HG02588 (cell line): ENCODE measurements around the gene EIF1AD.
"Not testable (repeated sequence)": the region's sequence is repeated elsewhere in the genome, so short reads cannot be mapped to it uniquely, and the experiment has no call there.

Source experiments
- ATAC-seq: cut with Tn5 transposase; IDR thresholded peaks from one replicate; pipeline ENCODE4 v1.9.1; 2021; ENCODE audit warnings: mild to moderate bottlenecking, moderate library complexity; ENCODE audit not compliant: unreplicated experiment

Gene EIF1AD

GRCh38 chr11:66022401-66023185 is 20.6 kb upstream of the EIF1AD start:
- no peak for ATAC-seq

GRCh38 chr11:66020618-66021357 is 18.8 kb upstream of the EIF1AD start:
- ATAC-seq, result no peak

- ATAC-seq, result no peak
Measured at GRCh38 chr11:66020212-66020611, 18.3 kb upstream of the EIF1AD start.

GRCh38 chr11:66017321-66017720 is 15.4 kb upstream of the EIF1AD start:
- no peak for ATAC-seq

- ATAC-seq, result no peak
Measured at GRCh38 chr11:66016793-66017177, 14.8 kb upstream of the EIF1AD start.

GRCh38 chr11:66015936-66016792 is 14.2 kb upstream of the EIF1AD start:
- ATAC-seq, result no peak

- no peak for ATAC-seq
Measured at GRCh38 chr11:66015454-66015881, 13.5 kb upstream of the EIF1AD start.

- no peak for ATAC-seq
Measured at GRCh38 chr11:66014804-66015453, 13.0 kb upstream of the EIF1AD start.

GRCh38 chr11:66013762-66014100 is 11.8 kb upstream of the EIF1AD start:
- ATAC-seq, result no peak

- no peak for ATAC-seq
Measured at GRCh38 chr11:66012946-66013761, 11.2 kb upstream of the EIF1AD start.

GRCh38 chr11:66012371-66012945 is 10.5 kb upstream of the EIF1AD start:
- ATAC-seq, result no peak

GRCh38 chr11:66011785-66012303 is 9.9 kb upstream of the EIF1AD start, which contains the start of gene CST6:
TSS of gene CST6 (plus strand) at chr11:66012008. CDS start at chr11:66012045, 37 bp downstream.
- no peak for ATAC-seq

GRCh38 chr11:66011239-66011784 is 9.4 kb upstream of the EIF1AD start:
- ATAC-seq, result no peak

- not testable (repeated sequence) for ATAC-seq
Measured at GRCh38 chr11:66010036-66010435, 8.1 kb upstream of the EIF1AD start.

- ATAC-seq, result no peak
Measured at GRCh38 chr11:66008468-66009101, 6.6 kb upstream of the EIF1AD start.

GRCh38 chr11:66008095-66008467 is 6.1 kb upstream of the EIF1AD start:
- ATAC-seq, result no peak

GRCh38 chr11:66007201-66007634 is 5.3 kb upstream of the EIF1AD start:
- no peak for ATAC-seq

- no peak for ATAC-seq
Measured at GRCh38 chr11:66006891-66007176, 4.9 kb upstream of the EIF1AD start.
